ENCODE measurements around the gene PGAP3.

PGAP3 gene

DNA sequence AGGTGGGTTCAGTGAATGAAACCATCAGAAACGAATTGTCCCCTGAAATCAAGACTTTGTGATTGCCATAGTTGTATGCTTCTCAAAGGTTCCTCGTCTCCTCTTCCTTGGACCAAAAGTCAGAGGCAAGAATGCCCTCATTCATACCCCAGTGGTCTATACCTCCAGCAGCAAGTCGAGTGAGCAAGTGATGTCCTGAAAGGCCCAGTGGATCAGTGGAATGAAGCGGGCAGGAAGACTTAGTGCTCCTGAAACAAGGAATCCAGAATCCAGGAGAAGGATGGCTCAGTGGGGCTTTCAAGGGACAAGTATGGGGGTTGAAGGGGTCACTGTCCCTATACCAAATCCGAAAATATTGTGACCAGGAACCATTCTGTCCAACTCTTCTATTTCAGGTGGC is 6.7 kb upstream of the PGAP3 start:
- TF ChIP-seq, protein P1, sequence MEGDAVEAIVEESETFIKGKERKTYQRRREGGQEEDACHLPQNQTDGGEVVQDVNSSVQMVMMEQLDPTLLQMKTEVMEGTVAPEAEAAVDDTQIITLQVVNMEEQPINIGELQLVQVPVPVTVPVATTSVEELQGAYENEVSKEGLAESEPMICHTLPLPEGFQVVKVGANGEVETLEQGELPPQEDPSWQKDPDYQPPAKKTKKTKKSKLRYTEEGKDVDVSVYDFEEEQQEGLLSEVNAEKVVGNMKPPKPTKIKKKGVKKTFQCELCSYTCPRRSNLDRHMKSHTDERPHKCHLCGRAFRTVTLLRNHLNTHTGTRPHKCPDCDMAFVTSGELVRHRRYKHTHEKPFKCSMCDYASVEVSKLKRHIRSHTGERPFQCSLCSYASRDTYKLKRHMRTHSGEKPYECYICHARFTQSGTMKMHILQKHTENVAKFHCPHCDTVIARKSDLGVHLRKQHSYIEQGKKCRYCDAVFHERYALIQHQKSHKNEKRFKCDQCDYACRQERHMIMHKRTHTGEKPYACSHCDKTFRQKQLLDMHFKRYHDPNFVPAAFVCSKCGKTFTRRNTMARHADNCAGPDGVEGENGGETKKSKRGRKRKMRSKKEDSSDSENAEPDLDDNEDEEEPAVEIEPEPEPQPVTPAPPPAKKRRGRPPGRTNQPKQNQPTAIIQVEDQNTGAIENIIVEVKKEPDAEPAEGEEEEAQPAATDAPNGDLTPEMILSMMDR (IDR thresholded peaks at IDR 0.05) = no peak

DNA sequence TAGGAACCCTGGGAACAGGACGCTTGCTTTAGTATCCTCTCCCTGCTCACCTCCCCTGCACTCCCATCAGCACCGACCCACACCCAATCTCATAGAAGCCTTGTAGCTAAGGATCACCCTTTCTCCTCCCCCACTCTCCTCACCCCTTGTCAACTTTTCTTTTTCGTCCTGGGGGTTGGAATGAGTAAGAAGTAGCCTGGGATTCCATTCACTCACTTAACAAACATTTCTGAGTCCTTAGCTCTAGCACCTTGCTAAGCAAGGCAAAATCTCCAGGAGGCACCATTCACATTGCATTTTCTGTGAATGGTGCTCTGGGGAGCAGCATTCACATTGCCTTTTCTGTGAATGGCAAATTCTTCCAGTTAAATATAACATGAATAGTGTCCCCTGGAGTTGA is 1.1 kb upstream of the PGAP3 start:
- TF ChIP-seq, protein P1 (IDR thresholded peaks at IDR 0.05) = no peak

DNA sequence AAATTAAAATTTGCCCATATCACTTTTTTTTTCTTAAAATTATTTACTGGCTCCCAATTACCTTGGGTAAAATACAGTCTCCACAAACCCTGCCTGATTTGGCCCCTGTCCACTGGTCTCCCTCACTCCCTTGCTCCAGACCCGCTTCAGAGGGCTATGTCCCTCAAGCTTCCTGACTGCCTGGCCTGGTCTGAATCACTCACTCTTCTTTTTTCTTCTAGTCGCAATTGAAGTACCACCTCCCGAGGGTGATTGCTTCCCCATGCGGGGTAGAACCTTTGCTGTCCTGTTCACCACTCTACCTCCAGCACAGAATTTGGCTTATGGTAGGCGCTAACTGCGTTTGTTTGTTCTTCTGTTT is 598 bp upstream of the PGAP3 start:
- TF ChIP-seq, protein P1 (IDR thresholded peaks at IDR 0.05) = no peak

DNA sequence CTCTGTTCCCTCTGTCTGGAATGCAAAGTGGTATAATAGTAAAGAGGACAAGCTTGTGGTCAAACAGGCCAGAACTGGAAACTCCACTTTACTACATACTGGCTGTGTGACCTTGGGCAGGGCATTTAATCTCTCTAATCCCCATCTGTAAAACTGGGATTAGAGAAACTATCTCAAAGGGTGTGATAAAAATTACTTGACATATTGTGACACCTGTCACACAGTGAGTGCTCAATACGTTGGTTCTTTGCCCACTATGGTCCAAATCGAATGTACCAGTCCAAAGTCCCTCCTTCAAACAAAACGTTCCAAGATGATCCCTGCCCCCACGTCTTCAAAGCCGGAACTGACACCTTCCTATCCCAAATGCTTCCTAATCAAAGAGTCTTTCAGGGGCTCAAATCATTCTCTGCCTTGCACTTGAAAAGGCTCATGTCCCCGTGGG is 734 bp downstream of the PGAP3 start:
- TF ChIP-seq, protein P1 (IDR thresholded peaks at IDR 0.05) = no peak

DNA sequence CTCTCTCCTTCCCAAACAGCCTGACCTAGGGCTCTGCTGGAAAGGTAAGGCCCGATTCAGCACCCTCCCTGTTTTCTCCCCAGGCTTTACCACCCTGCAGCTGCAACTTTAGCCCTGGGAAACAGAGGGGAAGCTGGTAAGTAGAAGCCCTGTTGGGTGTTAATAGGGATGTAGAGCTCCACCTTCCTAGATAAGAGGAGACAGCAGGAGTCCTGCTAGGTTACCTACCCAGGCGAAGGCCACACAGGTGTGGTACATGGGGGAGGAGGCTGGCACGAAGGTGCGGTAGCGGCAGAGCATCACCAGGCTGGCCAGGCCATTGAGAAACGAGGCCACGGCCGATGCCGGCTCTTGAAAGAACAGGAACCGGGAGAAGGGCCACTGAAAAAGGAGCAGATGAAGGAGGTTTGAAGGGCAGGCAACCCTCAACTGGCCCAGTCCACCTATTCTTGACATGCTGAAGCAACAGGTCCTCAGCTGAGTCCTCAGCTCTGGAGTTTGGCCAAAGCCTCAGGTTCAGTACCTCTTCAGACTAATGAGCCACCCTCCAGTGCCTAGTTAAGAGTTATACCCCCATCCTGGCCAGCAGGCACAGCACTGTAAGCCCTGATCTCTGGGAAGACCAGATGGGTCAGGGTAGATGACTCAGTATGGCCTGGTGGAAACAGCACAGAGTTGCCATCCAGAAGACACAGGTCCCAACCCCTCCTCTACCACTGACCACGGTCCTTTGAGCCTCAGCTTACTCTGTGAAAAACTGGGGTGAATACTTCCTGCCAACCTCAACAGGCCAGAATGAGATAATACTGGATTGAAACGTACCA is 3.3 kb downstream of the PGAP3 start:
- TF ChIP-seq, protein P1 (IDR thresholded peaks at IDR 0.05) = no peak

DNA sequence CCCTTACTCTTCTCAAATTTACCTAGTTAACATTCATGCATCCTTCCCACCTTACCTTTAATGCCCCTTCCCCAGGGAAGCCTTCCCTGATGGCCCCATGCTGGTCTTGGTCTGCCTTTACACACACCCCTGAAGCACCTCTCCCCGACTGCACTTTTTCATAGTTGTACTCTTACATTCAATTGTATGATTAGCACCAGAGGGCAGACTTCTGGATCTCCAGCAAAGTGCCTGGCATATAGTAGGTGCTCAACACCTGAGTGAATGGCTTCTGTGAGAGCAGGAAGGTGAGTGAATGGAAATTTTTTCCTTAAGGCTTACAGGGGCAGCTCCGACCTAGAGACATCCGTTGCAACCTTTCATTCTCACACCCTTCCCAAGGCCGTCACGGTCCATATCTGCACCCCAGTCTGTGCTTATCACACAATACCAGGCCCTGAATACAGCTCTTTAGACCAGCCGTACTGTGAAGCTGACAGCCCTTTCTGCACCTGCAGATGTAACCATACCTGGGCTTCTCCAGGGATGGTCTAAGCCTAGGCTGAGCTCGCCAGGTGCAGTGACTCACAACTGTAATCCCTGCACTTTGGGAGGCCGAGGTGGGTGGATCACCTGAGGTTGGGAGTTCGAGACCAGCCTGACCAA is 4.4 kb downstream of the PGAP3 start:
- TF ChIP-seq, protein P1 (IDR thresholded peaks at IDR 0.05) = no peak

DNA sequence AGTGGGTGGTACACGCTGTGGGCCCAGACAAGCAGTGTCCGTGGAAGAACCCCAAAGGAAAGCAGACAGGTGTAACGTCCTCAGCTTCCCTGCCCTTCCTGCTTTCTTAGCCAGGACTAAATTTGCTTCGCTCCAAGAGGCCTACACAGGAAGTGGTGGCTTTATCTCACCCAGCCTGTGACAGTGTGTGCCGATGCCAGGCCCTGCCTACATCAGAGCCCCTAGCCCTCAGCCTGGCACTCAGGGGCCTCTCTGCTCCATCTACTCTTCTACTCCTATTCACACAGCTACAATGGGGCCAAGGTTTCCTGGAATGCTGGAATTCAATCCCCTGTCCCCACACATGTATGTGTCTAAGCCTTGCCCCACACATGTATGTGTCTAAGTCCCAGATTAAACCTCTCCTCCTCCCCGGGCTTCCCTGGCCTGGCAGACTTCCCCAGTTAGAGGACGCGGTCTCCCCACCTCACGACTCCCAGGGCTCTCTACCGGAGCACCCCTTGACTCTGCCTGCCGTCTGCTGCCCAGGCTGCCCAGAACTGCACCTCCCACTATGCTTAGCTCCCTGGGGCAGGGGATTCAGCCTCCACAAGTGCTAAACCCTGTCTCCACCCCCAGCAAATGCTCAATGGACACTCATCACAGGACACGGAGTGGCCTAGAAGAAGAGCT is 8.2 kb downstream of the PGAP3 start:
- TF ChIP-seq, protein P1 (IDR thresholded peaks at IDR 0.05) = no peak
